ENCODE data around the gene RAD23A.

The RAD23A gene

GRCh38 chr19:12985049-12985776 lies 39.6 kb downstream of the RAD23A start:
- DNase-seq = no peak

- DNase-seq = no peak
Measured at GRCh38 chr19:12986726-12987125, 41.1 kb downstream of the RAD23A start.

GRCh38 chr19:12987190-12987589 lies 41.5 kb downstream of the RAD23A start:
- no peak for DNase-seq

- no peak for DNase-seq
Measured at GRCh38 chr19:12987781-12988180, 42.1 kb downstream of the RAD23A start.

- DNase-seq = no peak
Measured at GRCh38 chr19:12990431-12990830, 44.8 kb downstream of the RAD23A start.

GRCh38 chr19:12990853-12991252 lies 45.2 kb downstream of the RAD23A start:
- no peak for DNase-seq

- DNase-seq = no peak
Measured at GRCh38 chr19:12991296-12991695, 45.6 kb downstream of the RAD23A start.

- no peak for DNase-seq
Measured at GRCh38 chr19:12992729-12993128, 47.1 kb downstream of the RAD23A start.

GRCh38 chr19:12993562-12993961 lies 47.9 kb downstream of the RAD23A start:
- no peak for DNase-seq

GRCh38 chr19:12994701-12995595 lies 49.3 kb downstream of the RAD23A start, which contains the start of gene NFIX:
Gene NFIX (plus strand): TSS chr19:12995475. CDS start chr19:12995838, 363 bp downstream.
- peak; percentile 79 for DNase-seq

- DNase-seq = peak; percentile 68
Measured at GRCh38 chr19:12995596-12996405, 50.1 kb downstream of the RAD23A start.

GRCh38 chr19:12996406-12997094 lies 50.9 kb downstream of the RAD23A start:
- no peak for DNase-seq

GRCh38 chr19:12997179-12997966 lies 51.7 kb downstream of the RAD23A start:
- DNase-seq = no peak

- DNase-seq = no peak
Measured at GRCh38 chr19:12997967-12998940, 52.6 kb downstream of the RAD23A start.

- no peak for DNase-seq
Measured at GRCh38 chr19:13001166-13001501, 55.5 kb downstream of the RAD23A start.

GRCh38 chr19:13001502-13002165 lies 56.0 kb downstream of the RAD23A start:
- DNase-seq = no peak

- DNase-seq = no peak
Measured at GRCh38 chr19:13002166-13002898, 56.7 kb downstream of the RAD23A start.

- no peak for DNase-seq
Measured at GRCh38 chr19:13003081-13003480, 57.4 kb downstream of the RAD23A start.
